Ovary (tissue), 9 donors: ENCODE results near the gene KCNQ5. TPM values are rescaled to one million over a fixed set of nuclear protein-coding genes. Genes with fewer than 3 reads are reported as not detected.

ENCODE experiments used
- DNase-seq, 5 donors: peaks; one replicate each; pipeline ENCODE4 v3.0.0-alpha.2; 2019 to 2020
- H3K27ac ChIP-seq, 2 donors: fragments of 200-600 bp; one replicate each; pipeline versions ENCODE4 v1.5.1 to v1.8.0; 2019 to 2022
- H3K27me3 ChIP-seq: fragments of 200-600 bp; one replicate; pipeline ENCODE4 v1.8.0; 2022
- H3K36me3 ChIP-seq: fragments of 200-600 bp; sonication (generic); one replicate; pipeline ENCODE4 v1.5.1; 2019
- H3K4me1 ChIP-seq: one replicate; pipeline ENCODE4 v1.8.1; 2013; ENCODE audit warnings: mild to moderate bottlenecking, moderate library complexity; ENCODE audit not compliant: insufficient read depth
- H3K4me3 ChIP-seq: fragments of 200-600 bp; sonication (generic); one replicate; pipeline ENCODE4 v1.5.1; 2017
- H3K9me3 ChIP-seq, 2 donors: fragments of 200-600 bp in 1 of 2; sonication (generic) in 1 of 2; one replicate each; pipeline versions ENCODE4 v1.5.1 to v1.8.1; 2013 to 2019; ENCODE audit warnings: mild to moderate bottlenecking in 1 of 2, moderate library complexity in 1 of 2
- CTCF ChIP-seq, 3 donors: fragments of 450-650 bp in 2 of 3; fragments of 200-600 bp in 1 of 3; IDR thresholded peaks; one replicate each; pipeline versions ENCODE4 v1.5.1 to v1.8.0; 2016 to 2022; ENCODE audit warnings: antibody characterized with exemption in 3 of 3, mild to moderate bottlenecking in 1 of 3
- EP300 ChIP-seq: sonication (generic); formaldehyde crosslinking; IDR thresholded peaks from one replicate; pipeline ENCODE4 v1.6.1; 2017; ENCODE audit warnings: antibody characterized with exemption
- POLR2A ChIP-seq: fragments of 450-650 bp; IDR thresholded peaks from one replicate; pipeline ENCODE4 v1.6.1; 2017; ENCODE audit warnings: antibody characterized with exemption, mild to moderate bottlenecking, moderate library complexity
- WGBS, 3 donors: extraction: QIAGEN DNeasy Blood & Tissue Kit in 1 of 3; methylation state at CpG; one replicate each; pipeline versions ENCODE4 v1.1.5 to v1.1.7; 2013 to 2017; 5-methylcytosine and 5-hydroxymethylcytosine counted together
- intact Hi-C, 4 donors: fragments of 100-400 bp; cut with DNase I; formaldehyde crosslinking; loops; one replicate each; pipeline versions ENCODE4 v1.11.0 to v1.15.1; 2022 to 2023
- polyA plus RNA-seq, 2 donors: library from polyadenylated mRNA; stranded (reverse); fragments of 200-250 nt in 1 of 2; fragments of 350-450 nt in 1 of 2; fragmentation: Illumina TruSeq in 1 of 2; extraction: RNeasy Lipid Tissue Mini Kit (QIAGEN cat#74804) in 1 of 2; gene quantifications; one replicate each; pipeline ENCODE4 v1.2.3, GENCODE V29; 2013 to 2014
- total RNA-seq, 7 donors: library from RNA; depleted of rRNA in 2 of 7; stranded (reverse); fragments of >200 nt in 2 of 7; fragmentation: NEBNext Ultra II Directional in 3 of 7; extraction: Animal tissue kit (Norgen Biotek cat#: 25700) in 3 of 7; gene quantifications; one replicate each; pipeline versions ENCODE4 v1.1.0 to v1.2.4, GENCODE V29; 2016 to 2023
- donor health status: DM: no; HTN: no; CAD: no; lungs with moderate emphysema.
- donor health status: DM: no; HTN: no; CAD: no.
- donor health status: Bipolar disorder and iron deficiency.
- donor health status: DM: yes; HTN: yes; CAD: no.
- donor health status: DM: no; HTN: no; CAD: no.
- donor health status: DM: yes; HTN: yes; CAD: no.

Gene KCNQ5
- total and polyA plus RNA-seq, 9 donors = 0.02 to 0.80 (median 0.15) TPM; not detected in 2

GRCh38 chr6:73024598-73024997 is 402.7 kb downstream of the KCNQ5 start:
- no peak for DNase-seq
- Histone ChIP-seq H3K27ac (no peak overlapping the region), H3K9me3 (no peaks in the 10 kb centered on the region), H3K4me1 (no peaks in the 10 kb centered on the region), H3K27me3 (no peaks in the 10 kb centered on the region), H3K4me3 (no peak overlapping the region), H3K36me3 (no peaks in the 10 kb centered on the region)
- intact Hi-C loops = no loop called here
- TF ChIP-seq CTCF (IDR thresholded peaks at IDR 0.05) (no peak), EP300 (no peak), POLR2A (no peak)
- 69 to 86% (median 79%) methylated on average over 1 of the region's 1 CpG for WGBS, 3 donors

- H3K4me1 ChIP-seq = no peaks in the 10 kb centered on the region
- no peaks in the 10 kb centered on the region for H3K36me3 ChIP-seq
- no peaks in the 10 kb centered on the region for H3K27me3 ChIP-seq
- no peak for TF ChIP-seq CTCF (IDR thresholded peaks at IDR 0.05)
- no peak for TF ChIP-seq POLR2A
- TF ChIP-seq EP300 = no peak
- DNase-seq = no peak
- H3K27ac ChIP-seq = no peak overlapping the region
- H3K9me3 ChIP-seq = no peaks in the 10 kb centered on the region
- H3K4me3 ChIP-seq = no peak overlapping the region
- intact Hi-C loops = no loop called here
Measured at GRCh38 chr6:73027691-73028090, 405.8 kb downstream of the KCNQ5 start.

GRCh38 chr6:73028124-73028766 is 406.4 kb downstream of the KCNQ5 start:
- no peak overlapping the region for H3K4me3 ChIP-seq
- no peak for DNase-seq
- TF ChIP-seq EP300 (no peak), POLR2A (no peak), CTCF (IDR thresholded peaks at IDR 0.05) (no peak)
- H3K4me1 ChIP-seq = no peaks in the 10 kb centered on the region
- 30 to 52% (median 33%) methylated on average over 8 of the region's 8 CpGs for WGBS, 3 donors
- no peaks in the 10 kb centered on the region for H3K27me3 ChIP-seq
- no peaks in the 10 kb centered on the region for H3K9me3 ChIP-seq
- H3K36me3 ChIP-seq = no peaks in the 10 kb centered on the region
- H3K27ac ChIP-seq = no peak overlapping the region
- intact Hi-C loops = no loop called here

GRCh38 chr6:73028893-73029450 is 407.1 kb downstream of the KCNQ5 start:
- no peak for DNase-seq
- Histone ChIP-seq H3K36me3 (no peaks in the 10 kb centered on the region), H3K27ac (no peak overlapping the region), H3K9me3 (no peaks in the 10 kb centered on the region), H3K27me3 (no peaks in the 10 kb centered on the region), H3K4me3 (no peak overlapping the region), H3K4me1 (no peaks in the 10 kb centered on the region)
- TF ChIP-seq CTCF (IDR thresholded peaks at IDR 0.05) = no peak
- TF ChIP-seq EP300 = no peak
- intact Hi-C loops = no loop called here
- WGBS, 3 donors = 25 to 42% (median 38%) methylated on average over 2 of the region's 2 CpGs
